ENCODE data around the gene ZNF488.
"Not testable (repeated sequence)": the region's sequence is repeated elsewhere in the genome, so short reads cannot be mapped to it uniquely, and the experiment has no call there.

The ZNF488 gene

DNA sequence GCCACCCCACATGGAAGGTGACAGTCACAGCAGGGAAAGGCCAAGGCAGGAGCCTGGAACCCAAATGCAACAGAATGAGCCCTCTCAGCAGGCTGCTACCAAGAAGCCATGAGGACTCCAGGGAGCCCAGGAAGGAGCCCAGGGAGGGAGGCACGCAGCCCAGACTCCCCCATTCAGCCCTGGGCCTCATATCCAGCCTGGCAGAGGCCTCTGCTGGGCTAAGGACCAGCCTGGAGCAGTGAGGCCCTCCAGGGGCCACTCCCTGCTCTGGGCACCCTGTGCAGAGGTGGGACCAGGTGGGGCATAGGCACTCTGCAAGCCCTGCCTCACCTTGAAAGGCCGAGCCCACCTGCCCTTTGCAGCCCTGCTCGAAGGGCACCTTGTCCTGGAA is 25.8 kb upstream of the ZNF488 start:
- DNase-seq (ENCODE audit: low spot score) = no peak

DNA sequence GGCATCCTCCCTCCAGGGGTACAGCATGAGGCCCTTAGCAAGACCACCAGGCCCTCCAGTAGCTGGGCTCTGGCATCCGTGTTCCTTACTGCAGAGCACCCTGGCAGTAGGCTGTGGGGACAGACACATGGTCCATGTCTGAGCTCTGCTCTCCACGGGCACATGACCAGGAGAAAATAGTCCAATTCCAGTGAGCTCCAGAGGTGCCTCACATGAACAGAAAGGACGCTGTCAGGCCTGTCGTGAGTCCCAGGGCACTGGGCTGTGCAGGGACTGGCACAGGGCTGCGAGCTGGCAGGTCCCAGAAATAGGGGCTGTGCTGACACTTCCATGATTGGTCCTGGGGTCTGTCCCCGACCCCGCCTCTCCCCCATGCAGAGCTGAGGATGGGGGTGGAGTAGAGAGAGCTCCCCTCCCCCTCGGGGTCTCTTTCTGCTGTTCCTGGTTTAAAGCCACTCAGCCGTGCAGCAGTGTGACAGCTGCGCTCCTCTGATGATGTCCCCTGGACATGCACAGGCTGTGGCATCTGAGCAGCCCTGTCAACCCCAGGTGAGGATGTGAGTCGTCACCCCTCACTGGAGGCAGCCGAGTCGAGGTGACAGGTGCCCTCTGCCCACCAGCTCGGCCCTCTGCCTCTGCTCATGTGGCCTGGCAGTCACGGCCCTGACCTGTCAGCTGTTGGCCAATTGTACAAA is 25.2 kb upstream of the ZNF488 start:
- DNase-seq (ENCODE audit: low spot score) = no peak

DNA sequence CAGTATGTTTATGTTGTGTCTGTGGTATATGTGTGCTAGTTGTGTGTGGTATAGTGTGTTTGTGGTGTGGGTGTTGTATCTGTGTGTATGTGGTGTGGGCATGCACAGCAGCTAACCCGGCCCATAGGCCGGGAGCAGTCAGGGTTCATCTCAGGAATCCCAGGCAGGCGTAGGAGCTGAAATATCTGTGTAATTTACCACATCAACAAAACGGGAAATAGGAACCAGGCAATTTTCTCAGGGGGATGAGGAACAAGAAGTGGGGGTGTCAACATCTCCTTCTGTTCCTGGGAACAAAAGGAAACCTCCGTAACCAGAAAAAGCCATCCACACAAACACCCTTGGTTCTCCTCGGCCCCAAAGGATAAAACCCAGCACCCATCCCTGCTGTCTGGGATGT is 24.5 kb upstream of the ZNF488 start:
- DNase-seq (ENCODE audit: low spot score) = no peak

DNA sequence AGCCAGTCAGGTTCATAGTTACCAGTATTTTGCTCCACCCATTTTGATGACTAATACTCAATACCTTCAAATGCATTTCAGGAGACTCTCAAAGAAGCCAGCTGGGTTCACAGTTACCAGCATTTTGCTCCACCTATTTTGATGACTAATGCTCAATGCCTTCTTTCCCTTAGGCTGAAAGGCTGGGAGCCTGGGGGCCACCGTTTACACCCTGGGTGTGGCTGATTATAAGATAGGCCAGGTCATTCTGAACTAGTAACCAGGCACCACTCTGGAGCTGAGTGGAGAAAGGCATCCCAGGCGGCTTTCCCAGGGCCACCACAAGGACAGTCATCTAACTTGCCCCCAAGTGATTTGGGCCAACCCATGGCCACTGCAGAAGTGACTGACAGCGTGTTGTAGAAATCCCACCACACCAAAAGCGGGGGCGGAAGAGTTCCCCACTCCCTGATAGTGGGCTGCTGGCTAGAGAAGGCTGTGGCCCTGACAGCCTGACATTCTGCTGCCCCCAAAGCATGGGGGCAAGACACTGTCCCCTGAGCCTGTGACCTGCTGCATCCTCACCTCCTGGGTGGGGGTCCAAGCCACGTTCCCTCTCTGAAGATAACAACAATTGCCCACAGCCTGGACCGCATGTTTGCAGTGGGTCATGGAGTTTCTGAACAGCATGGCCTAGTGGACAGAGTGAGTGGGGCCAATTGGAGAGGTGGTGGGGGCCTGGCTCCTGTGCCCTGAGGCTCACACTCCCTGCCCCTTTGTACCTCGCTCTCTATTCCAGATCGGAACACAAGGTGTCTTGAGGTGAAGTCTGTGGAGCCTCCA is 23.0 kb upstream of the ZNF488 start:
- no peak for DNase-seq (ENCODE audit: low spot score)

DNA sequence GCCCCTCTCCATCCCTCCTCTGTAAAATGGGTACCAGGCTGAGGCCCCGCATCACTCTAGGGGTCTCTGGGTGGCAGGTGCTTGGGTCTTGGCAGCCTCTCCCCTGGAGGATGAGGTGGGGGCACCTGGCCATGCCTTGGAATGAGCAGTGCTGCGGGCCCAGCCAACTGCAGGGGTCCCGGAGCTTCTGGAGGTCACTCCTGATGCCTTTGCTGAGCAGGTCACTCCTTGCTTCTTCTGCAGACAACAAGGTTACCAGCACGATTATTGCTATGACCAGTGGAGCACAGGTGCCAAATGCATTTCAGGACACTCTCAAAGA is 22.4 kb upstream of the ZNF488 start:
- no peak for DNase-seq (ENCODE audit: low spot score)

DNA sequence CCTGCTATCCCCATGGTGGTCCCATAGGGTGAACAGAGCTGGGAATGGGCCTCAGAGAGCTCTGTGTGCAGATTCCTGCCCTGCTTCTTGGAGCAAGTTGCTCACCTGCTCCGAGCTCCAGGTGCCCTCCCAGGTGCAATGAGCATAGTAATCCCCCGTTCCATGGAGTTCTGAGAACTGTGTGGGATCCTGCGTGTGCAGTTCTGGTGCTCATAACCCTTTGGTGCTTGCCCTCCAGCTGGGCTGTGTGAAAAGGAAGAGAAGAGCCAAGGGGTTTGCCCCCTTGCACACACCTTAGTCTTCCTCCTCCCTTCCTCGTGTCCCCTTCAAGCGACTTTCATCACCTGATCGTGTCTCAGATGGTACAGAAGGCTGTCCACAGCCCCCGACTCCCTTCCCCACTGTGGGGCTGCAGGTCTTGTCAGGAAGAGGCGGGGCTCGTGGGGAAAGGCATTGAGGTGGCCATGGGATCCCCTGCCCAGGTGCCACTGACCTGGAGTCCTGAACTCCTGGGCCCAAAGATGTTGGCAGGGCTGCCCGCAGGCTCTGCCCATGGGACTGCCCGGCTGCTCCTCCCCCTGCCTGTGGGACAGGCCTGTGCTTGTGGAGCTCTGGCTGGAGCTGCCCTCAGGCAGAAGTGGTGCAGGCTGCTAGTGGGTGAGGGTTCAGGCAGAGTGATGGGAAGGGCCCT is 21.9 kb upstream of the ZNF488 start:
- DNase-seq (ENCODE audit: low spot score) = no peak

DNA sequence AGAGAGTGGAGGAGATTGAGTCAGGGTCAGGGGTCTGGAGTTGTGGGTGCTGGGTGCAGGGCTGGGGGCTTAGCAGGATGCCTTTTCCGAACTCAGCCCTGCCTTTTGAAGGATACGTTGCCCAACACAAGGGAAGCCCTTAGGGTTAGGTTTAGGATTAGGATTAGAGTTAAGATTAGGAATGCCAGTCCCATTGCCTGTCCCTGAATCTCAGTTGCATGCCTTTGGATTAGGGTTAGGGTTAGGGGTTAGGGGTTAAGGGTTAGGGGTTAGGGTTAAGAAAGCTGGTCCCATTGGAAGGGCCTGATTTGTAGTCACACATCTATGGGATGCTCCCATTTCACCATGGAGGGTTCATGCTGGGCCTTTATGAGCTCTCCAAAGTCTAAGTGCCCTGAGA is 20.8 kb upstream of the ZNF488 start:
- no peak for DNase-seq (ENCODE audit: low spot score)

DNA sequence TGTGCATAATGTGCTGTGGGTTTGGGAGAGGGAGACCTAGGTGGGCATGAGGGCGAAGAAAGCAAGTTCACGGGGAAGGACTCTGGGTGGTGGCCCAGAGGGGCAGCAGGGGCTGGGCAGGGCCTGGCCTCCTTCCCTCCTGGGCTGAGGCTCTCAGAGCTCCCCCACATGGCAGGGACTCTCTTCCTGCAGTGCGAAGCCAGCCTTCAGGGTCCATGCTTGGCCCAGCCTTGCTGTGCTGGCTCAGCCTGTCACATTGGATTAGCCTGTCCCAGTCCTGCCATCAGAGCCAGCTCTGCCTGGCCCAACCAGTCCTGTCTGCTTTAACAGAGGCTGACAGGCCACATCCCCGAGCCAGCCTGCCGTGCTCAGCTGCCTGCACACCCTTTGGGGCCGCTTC is 20.4 kb upstream of the ZNF488 start:
- no peak for DNase-seq (ENCODE audit: low spot score)

DNA sequence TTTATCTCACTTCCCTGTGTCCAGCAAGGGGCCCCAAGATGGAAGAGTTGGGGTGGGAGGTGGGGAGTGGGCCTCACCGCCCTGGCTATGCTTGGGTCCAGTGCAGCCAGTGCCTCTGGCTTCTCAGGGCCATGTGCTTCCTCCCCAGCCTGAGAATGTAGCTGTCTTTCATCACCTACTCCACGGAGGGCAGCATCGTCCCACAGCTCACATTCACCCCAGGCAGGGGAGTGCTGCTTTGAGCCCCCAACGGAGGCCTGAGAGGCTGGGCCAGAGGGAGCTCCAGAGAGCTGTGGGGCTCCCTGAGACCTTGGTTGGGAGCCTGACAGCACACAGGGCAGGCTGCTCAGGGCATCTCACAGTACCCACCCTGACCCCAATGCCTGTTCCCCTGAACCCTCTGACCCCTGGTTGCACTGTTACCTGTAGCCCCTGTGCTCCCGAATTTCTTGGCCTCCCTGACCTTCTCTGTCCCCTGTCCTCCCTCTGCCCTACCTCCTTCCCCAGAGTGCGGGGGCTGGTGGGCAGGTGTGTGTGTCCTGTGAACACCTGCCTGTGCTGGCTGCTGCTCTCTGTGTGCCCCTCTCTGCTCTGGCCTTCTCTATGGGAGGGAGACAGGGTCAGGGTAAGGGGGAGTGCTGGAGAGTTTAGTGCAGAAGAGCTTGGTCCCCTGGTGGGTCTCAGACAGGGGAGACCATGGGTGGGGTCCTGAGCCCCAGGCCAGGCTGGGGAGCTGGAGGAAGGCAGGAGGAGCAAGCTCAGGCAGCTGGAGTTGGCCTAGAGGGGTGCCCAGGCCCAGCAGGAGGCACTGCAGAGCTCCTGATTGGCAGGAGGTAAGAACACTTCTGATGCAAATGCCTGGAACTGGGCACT is 19.6 kb upstream of the ZNF488 start:
- no peak for DNase-seq (ENCODE audit: low spot score)

DNA sequence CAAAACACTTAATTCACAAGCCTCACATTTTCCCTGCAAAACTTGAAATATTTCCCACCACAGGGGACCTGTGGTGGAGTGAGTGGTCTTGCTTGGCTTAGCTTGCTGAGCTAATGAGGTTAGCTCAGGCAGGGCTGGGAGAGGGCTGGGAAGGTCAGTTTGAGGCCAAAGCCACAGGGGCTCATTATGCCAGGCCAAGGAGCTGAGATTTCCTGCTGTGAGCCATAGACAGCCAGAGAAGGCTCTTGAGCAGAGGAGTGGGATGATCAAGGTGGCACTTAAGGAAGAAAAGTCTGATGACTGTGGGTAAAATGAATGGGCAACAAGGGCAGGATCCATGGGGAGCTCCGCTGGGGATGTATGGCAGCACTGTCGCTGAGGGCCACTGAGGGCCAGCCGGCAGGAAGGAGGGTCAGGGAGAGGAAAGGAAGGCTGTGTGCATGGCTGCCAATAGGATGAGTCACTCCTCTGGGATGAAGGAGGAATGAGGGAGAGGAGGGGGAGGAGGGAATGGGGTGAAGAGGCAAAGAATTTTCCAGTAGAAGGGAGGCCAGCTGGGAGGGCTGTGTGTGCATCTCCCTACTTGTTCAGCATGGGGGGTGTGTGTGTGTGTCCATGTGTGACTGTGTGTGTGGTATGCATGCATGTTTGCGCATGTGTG is 18.7 kb upstream of the ZNF488 start:
- no peak for DNase-seq (ENCODE audit: low spot score)

DNA sequence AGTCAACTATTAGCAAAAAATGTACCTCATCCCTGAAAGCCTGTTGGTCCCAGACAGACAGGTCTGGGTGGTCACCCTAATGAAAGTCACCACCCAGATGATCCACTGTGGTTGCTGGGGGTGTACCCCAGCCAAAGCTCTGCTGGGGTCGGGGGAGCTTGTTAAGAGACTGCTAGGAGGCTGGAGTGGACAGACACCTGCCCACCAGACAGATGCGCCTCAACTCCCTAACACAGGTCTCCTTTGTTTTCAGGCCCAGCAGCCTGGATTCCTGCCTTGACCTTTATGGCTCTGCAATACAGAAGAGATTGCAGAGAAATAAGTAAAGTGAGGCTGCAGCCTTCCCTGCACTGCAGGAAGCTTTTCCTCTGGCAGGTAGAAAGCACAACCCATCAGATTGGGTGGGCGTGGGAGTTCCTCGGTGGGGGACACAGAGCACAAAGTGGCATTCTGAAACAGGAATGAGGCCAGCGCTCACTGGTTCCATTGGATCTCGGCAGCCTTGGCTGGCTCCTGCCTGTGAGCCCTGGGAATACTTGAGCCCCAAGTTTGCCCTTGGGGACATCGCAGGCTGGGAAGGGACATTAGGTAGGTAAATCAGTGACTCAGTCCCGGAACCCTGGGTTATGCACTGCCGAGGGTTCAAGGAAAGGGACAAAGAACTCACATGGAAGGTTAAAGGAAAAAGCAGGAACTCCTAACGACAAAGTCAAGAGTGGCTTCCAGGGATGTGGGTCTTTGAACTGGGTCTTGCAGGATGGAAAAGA is 18.0 kb upstream of the ZNF488 start:
- no peak for DNase-seq (ENCODE audit: low spot score)

DNA sequence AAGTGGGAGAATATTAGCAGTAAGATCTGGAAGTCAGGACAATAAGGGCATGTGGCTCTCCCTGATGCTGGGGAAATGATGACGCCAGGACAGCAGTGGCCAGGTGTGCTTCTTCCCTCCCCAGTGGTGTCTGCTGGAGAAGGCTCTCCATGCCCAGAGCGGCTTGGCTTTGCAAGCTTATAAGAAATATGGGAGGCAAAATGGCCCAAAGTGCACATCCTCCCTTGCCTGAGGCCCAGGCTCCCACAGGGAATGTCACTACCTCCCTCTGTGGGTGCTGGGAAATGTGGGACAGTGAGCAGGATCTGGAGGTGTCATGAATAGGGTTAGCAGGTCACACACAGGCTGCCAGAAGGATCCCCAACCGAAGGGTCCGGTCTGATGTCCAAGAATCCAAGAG is 17.1 kb upstream of the ZNF488 start:
- no peak for DNase-seq (ENCODE audit: low spot score)

DNA sequence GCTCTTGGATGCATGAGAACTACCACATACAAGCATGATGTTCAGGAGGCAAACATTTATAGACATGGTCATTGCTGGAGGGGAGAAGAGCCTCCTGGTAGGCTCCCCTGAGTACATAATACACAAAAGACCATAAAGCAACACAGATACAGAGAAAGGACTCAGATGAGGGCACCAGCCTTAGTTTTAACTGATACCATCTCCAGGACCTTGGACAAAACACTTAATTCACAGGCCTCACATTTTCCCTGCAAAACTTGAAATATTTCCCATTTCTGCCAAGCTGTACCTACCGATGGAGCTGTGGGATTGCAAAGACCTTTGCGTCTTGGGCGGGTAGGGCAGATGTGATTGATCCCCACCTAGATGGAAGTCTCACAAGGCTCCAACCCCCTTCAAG is 16.7 kb upstream of the ZNF488 start:
- no peak for DNase-seq (ENCODE audit: low spot score)

DNA sequence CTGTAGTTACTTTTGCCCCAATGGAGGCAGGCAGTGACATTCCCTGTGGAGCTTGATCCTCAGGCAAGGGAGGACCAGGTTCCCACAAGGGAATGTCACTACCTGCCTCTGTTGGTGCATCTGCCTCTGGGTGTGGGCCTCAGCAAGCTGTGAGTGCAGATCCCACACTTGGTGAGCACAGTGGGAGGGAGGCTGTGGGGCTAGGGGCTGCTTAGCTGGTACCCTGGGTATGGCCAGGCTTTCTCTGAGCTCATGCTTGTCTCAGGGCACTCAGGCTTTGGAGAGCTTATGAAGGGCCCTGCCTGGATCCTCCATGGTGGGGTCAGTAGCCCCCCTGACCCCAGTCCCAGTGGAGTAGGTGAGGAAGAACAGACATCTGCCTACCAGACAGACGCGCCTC is 16.2 kb upstream of the ZNF488 start:
- DNase-seq (ENCODE audit: low spot score) = no peak

DNA sequence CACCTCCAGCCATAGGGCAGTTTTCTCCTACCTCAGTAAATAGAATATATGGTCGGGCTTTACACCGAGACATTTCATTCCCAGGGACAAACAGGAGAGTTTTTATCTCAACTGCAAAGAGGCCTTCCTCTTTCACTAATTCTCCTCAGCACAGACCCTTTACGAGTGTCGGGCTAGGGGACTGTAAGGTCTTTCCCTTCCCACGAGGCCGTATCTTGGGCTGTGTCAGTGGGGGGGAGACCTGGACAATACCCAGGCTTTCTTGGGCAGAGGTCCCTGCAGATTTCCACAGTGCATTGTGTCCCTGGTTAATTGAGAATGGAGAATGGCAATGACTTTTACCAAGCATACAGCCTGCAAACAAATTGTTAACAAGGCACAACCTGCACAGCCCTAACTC is 13.2 kb upstream of the ZNF488 start:
- DNase-seq (ENCODE audit: low spot score) = no peak

DNA sequence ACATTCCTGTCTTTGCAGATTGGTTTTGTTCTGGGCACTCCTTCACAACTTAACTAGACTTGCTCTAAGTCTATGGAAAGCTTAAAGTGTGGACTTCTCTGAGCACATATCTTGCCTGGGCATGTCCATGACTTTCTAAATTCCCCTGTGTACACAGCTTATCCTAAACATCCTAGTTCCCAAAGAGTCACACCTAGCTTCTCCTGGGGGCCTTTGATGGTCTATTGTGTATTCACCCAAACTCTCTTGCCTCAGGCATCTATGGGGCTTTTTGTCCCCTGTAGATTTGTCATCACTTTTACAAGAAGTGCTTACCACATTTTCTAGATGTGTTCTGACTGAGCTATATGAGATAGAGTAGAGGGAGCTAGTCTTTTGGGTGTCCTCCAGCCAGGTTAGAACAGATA is 12.2 kb upstream of the ZNF488 start:
- no peak for DNase-seq (ENCODE audit: low spot score)

DNA sequence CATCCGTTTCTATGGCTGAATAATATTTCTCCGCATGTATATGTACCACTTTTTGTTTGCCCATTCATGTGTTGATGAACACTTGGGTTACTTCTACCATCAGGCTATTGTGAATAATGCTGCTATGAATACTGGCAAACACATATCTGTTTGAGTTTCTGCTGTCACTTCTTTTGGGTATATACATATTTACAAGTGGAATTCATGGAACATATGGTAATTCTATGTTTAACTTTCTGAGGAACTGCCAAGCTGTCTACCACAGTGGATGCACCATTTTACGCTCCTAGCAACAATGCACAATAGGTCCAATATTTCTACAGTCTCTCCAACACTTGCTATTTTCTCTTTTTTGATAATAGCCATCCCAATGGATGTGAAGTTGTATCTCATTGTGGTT is 5.5 kb upstream of the ZNF488 start:
- DNase-seq (ENCODE audit: low spot score) = no peak

DNA sequence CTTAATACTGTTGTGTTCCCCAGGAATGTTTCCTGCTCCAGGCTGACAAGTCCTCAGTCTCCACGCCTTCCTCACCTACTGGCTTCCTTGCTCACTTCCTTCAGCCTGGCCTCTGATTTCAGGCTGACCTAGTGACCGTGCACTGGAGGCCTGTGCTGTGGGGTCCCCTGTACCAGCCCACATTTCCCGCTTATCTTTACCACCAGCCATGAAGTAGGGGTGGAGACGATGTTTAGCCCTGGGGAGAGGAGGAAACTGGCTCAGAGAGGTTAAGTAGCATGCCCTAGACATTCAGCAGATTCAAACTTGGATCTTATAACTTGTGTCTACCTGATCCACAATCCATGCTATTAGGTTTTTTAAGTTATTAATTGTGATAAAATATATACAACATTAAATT is 4.8 kb upstream of the ZNF488 start:
- no peak for DNase-seq (ENCODE audit: low spot score)

DNA sequence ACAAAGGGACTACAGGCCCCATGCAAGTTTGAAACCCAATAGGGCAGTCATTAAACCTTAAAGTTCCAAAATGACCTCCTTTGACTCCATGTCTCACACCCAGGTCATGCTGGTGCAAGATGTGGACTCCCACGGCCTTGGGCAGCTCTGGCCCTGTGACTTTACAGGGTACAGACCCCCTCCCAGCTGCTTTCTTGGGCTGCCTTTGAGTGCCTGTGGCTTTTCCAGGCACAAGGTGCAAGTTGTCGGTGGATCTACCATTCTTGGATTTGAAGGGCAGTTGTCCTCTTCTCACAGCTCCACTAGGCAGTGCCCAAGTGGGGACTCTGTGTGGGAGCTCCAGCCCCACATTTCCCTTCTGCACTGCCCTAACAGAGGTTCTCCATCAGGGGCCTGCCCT is 2.0 kb upstream of the ZNF488 start:
- not testable (repeated sequence) for DNase-seq (ENCODE audit: low spot score)

DNA sequence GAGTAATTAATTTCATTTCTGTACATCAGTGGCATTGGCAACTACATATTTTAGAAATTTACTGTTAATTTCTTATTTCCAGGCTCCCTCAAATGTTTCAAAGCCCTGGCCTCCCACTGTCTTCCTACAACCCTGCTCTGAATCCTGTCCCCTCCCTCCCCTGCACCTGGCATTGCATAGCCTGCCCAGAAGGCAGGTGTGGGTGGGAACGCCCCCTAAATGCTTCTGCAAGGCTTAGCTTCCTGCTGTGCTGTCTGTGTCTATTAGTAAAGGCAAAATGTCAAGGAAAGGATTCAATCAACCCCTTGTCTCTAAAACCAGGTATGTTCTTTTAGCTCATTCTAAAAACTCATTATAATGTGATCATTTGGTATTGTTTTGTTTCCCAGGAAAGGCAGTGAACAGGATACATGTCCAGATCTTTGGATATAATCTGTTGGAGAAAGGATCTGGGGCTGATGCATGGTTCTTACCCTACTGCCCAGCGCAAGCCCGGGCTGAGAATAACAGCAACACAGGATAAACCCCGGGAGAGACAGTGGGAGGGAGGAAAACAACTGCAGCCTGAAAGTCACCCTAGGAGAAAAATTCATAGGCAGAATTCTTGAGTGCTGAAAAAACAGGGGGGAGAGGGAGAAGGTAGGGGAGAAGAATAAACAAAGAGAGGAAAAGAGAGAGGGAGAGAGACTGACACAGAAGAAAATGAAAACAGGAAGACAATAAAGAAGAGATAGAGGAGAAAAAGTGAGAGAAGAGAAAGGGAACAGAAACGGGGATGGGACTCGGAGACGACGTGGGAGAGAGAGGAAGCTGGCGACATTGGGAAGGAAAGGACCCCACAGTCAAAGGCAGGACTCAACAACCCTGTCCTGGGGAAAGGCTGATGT is 589 bp downstream of the ZNF488 start:
- peak; percentile 33 for DNase-seq (ENCODE audit: low spot score)

Data from globus pallidus (tissue), 1 donor.